Mesendoderm (in vitro differentiated cells): ENCODE measurements around the gene TCF7L1.
"Not testable (repeated sequence)": the region's sequence is repeated elsewhere in the genome, so short reads cannot be mapped to it uniquely, and the experiment has no call there.

Source experiments
- DNase-seq: peaks from one replicate; pipeline ENCODE4 v3.0.0; 2013
- H2AK5ac ChIP-seq: 2 replicates; pipeline ENCODE4 v1.6.1; 2013; ENCODE audit warnings: low read length, inconsistent platforms
- H2BK120ac ChIP-seq: 2 replicates; pipeline ENCODE4 v1.6.1; 2013; ENCODE audit warnings: low read depth, mild to moderate bottlenecking, low read length, moderate library complexity, mixed read lengths
- H2BK15ac ChIP-seq: replicated peaks from 2 replicates; pipeline ENCODE4 v1.6.1; 2013; ENCODE audit warnings: low read depth, mild to moderate bottlenecking, moderate library complexity
- H2BK5ac ChIP-seq: 2 replicates; pipeline ENCODE4 v1.6.1; 2013; ENCODE audit warnings: low read length, inconsistent platforms
- H3K18ac ChIP-seq: 2 replicates; pipeline ENCODE4 v1.6.1; 2013; ENCODE audit warnings: mild to moderate bottlenecking, low read length, mixed read lengths
- H3K23ac ChIP-seq: one replicate; pipeline ENCODE4 v1.6.1; 2013; ENCODE audit warnings: low read length
- H3K27ac ChIP-seq: 2 replicates; pipeline ENCODE4 v1.5.1; 2013; ENCODE audit warnings: low read depth, mild to moderate bottlenecking, inconsistent platforms, low read length, moderate library complexity
- H3K27me3 ChIP-seq: 2 replicates; pipeline ENCODE4 v1.6.1; 2013; ENCODE audit warnings: low read length, control low read depth, mild to moderate bottlenecking, inconsistent platforms; ENCODE audit not compliant: insufficient read depth, poor library complexity
- H3K36me3 ChIP-seq: 2 replicates; pipeline ENCODE4 v1.6.1; 2013; ENCODE audit warnings: low read length, inconsistent platforms; ENCODE audit not compliant: control insufficient read depth, insufficient read depth
- H3K4ac ChIP-seq: one replicate; pipeline ENCODE4 v1.6.1; 2013; ENCODE audit warnings: low read depth, mild to moderate bottlenecking, low read length, moderate library complexity
- H3K4me1 ChIP-seq: 2 replicates; pipeline ENCODE4 v1.6.1; 2013; ENCODE audit warnings: low read depth, low read length, inconsistent platforms; ENCODE audit not compliant: control insufficient read depth
- H3K4me2 ChIP-seq: 2 replicates; pipeline ENCODE4 v1.6.1; 2013; ENCODE audit warnings: low read length
- H3K4me3 ChIP-seq: 2 replicates; pipeline ENCODE4 v1.5.1; 2013; ENCODE audit warnings: mild to moderate bottlenecking, low read length
- H3K56ac ChIP-seq: one replicate; pipeline ENCODE4 v1.6.1; 2013; ENCODE audit warnings: low read length
- H3K79me1 ChIP-seq: 2 replicates; pipeline ENCODE4 v1.6.1; 2013; ENCODE audit warnings: low read length, inconsistent platforms
- H3K79me2 ChIP-seq: 2 replicates; pipeline ENCODE4 v1.6.1; 2013; ENCODE audit warnings: mild to moderate bottlenecking, low read length; ENCODE audit not compliant: control insufficient read depth, insufficient read depth
- H3K9ac ChIP-seq: 2 replicates; pipeline ENCODE4 v1.6.1; 2013; ENCODE audit warnings: low read length, inconsistent platforms
- H4K5ac ChIP-seq: one replicate; pipeline ENCODE4 v1.6.1; 2013; ENCODE audit warnings: low read length
- H4K8ac ChIP-seq: one replicate; pipeline ENCODE4 v1.6.1; 2013; ENCODE audit warnings: low read depth, mild to moderate bottlenecking, control low read depth, low read length, moderate library complexity
- WGBS: extraction: QIAGEN DNeasy Blood & Tissue Kit; methylation state at CpG from one replicate; pipeline ENCODE4 v1.1.7; 2013; ENCODE audit warnings: low lambda C conversion rate, missing lambda C conversion rate; ENCODE audit not compliant: insufficient coverage; ENCODE audit errors: extremely low coverage; 5-methylcytosine and 5-hydroxymethylcytosine counted together

Gene TCF7L1

DNA sequence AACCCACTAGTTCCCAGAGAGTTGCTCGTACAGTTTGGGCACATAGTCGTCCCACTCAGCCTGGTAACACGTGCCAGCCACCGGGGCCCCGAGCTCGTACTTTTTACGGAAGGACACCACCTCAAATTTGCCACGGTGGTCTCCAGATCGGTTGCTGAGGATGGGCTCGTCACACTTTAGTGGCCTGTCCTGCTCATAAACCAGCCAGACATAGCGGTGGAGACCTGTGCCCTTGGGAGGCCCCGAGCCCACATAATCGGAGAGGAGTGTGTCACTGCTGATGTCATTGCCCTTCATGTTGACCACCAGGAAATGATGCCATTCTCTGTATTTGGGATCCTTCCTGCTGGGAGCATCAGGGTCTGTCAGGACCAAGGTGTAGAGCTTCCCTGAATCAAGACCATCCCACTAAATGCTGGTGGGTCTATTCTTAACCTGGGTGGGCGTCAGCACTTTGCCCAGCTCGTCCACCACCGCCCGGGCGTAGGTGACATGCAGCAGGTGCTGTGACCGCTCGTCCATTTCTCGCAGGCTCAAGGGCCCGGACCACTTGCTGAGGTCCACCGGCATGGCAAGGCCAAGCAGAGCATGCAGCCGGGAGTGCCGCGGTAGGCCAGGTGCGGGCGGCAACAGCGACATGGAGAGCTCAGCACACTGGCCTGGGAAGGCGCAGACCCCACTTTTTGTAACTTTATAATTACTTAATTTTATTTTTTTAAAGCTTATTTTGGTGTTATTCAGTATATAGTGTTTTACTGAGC, 208.3 kb downstream of the TCF7L1 start:
- Histone ChIP-seq H3K79me1 (no peaks in the 10 kb centered on the region), H2BK5ac (no peak overlapping the region), H4K8ac (no peak overlapping the region), H4K5ac (no peak overlapping the region), H3K9ac (no peak overlapping the region), H3K79me2 (no peaks in the 10 kb centered on the region), H3K4me1 (no peaks in the 10 kb centered on the region), H3K27me3 (no peaks in the 10 kb centered on the region), H2AK5ac (no peak overlapping the region), H3K4me3 (no peak overlapping the region), H3K4ac (no peak overlapping the region), H3K36me3 (peaks cover 2% of the 10 kb centered on the region), H3K23ac (no peak overlapping the region), H3K4me2 (no peak overlapping the region), H2BK120ac (no peak overlapping the region), H3K27ac (no peak overlapping the region), H3K18ac (no peak overlapping the region), H3K56ac (no peak overlapping the region), H2BK15ac (no peak overlapping the region)
- WGBS: no CpG with 5 or more reads among the region's 30 CpGs
- no peak for DNase-seq

DNA sequence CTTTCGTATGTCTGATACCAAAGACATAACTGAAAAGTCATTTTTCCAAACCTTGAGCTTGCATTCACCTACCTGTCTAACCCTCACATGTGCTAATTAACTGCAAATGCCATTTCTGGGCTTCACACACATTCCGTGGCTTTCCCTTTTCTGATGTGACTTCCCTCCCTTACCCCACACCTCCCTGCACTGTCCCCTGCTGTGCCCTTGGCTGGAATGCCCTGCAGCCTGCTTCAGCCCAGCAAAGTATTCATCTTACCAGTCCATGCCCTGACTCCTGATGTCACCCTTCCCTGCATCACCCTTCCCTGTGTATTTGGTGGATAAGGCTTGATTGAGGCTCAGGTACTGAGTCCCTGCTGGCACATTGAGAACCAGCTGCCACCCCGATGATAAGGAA, 209.0 kb downstream of the TCF7L1 start:
- no peak overlapping the region for H3K4me3 ChIP-seq
- H3K4ac ChIP-seq: no peak overlapping the region
- no peak overlapping the region for H3K18ac ChIP-seq
- H4K5ac ChIP-seq: no peak overlapping the region
- no peak overlapping the region for H3K27ac ChIP-seq
- H3K56ac ChIP-seq: no peak overlapping the region
- H3K4me1 ChIP-seq: no peaks in the 10 kb centered on the region
- H2BK120ac ChIP-seq: no peak overlapping the region
- no peak overlapping the region for H2BK15ac ChIP-seq
- no peak overlapping the region for H3K9ac ChIP-seq
- WGBS: no CpG with 5 or more reads among the region's 3 CpGs
- no peak overlapping the region for H4K8ac ChIP-seq
- no peaks in the 10 kb centered on the region for H3K27me3 ChIP-seq
- H3K4me2 ChIP-seq: no peak overlapping the region
- H3K23ac ChIP-seq: no peak overlapping the region
- peak; percentile 22 for DNase-seq
- no peak overlapping the region for H2AK5ac ChIP-seq
- H2BK5ac ChIP-seq: no peak overlapping the region
- no peaks in the 10 kb centered on the region for H3K79me1 ChIP-seq
- peaks cover 4% of the 10 kb centered on the region for H3K36me3 ChIP-seq
- no peaks in the 10 kb centered on the region for H3K79me2 ChIP-seq

- not testable (repeated sequence) for H3K79me2 ChIP-seq, H3K27ac ChIP-seq, H2BK120ac ChIP-seq, H3K56ac ChIP-seq, DNase-seq, H3K36me3 ChIP-seq, H3K4me2 ChIP-seq, H3K79me1 ChIP-seq, H3K9ac ChIP-seq, H3K27me3 ChIP-seq, H3K4me3 ChIP-seq, H2BK5ac ChIP-seq, H3K23ac ChIP-seq, H3K18ac ChIP-seq, H3K4ac ChIP-seq, H2BK15ac ChIP-seq, H2AK5ac ChIP-seq, H4K8ac ChIP-seq, H4K5ac ChIP-seq, H3K4me1 ChIP-seq
- WGBS: no CpG with 5 or more reads among the region's 10 CpGs
Measured at GRCh38 chr2:85343207-85343895, 210.2 kb downstream of the TCF7L1 start.

DNA sequence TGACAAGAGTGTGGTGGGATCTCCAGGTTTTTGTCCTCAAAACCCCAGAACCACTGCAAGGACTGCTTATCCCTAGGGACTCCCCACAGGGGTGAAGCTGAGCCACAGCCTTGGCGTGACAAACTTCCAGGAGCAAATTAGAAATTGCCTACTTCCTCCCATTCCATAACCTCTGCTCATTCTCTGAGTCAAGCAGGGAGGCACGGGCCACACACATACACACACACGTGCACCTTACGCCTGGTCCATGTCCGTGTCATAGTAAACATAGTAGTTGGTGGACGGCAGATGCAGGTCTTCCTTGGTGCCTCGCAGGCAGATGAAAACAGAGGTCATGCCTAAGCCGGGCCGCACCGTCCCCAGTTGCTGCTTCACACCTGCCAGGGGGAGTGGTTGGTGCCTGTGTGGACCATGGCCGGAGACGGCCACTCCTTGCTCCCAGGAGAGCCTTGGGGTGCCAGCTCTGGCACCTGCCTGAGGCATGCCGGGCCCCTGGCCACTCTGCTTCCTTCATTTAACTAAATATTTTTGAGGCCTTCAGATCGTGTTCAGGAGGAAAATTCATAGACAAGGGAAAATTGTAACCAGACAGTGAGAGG, 211.3 kb downstream of the TCF7L1 start:
- H3K9ac ChIP-seq: no peak overlapping the region
- no peaks in the 10 kb centered on the region for H3K79me2 ChIP-seq
- H2BK120ac ChIP-seq: no peak overlapping the region
- no peak overlapping the region for H3K4me3 ChIP-seq
- no peaks in the 10 kb centered on the region for H3K27me3 ChIP-seq
- no peak overlapping the region for H3K27ac ChIP-seq
- H4K8ac ChIP-seq: no peak overlapping the region
- peaks cover 4% of the 10 kb centered on the region for H3K36me3 ChIP-seq
- H3K4me2 ChIP-seq: no peak overlapping the region
- H3K23ac ChIP-seq: no peak overlapping the region
- H3K79me1 ChIP-seq: no peaks in the 10 kb centered on the region
- H2BK15ac ChIP-seq: no peak overlapping the region
- no peak overlapping the region for H3K56ac ChIP-seq
- no peak overlapping the region for H4K5ac ChIP-seq
- H2AK5ac ChIP-seq: no peak overlapping the region
- H2BK5ac ChIP-seq: no peak overlapping the region
- no CpG with 5 or more reads among the region's 14 CpGs for WGBS
- no peak overlapping the region for H3K4ac ChIP-seq
- H3K4me1 ChIP-seq: no peaks in the 10 kb centered on the region
- no peak overlapping the region for H3K18ac ChIP-seq
- DNase-seq: no peak

DNA sequence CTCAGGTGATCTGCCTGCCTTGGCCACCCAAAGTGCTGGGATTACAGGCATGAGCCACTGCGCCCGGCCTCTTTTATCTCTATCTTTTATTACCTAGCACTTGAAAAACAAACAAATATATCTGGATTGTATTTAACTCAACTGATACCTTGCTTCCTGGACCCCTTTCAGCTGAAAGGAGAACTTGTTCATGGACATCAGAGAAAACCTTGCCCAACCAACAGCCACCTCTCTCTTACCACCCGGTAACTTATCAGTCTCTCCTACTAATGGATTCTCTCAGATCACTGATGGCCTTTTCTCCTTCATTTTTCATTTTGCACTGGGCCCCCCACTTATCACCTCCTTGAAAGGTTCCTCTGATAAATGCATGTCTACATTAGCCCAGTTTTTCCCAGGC, 214.4 kb downstream of the TCF7L1 start:
- Histone ChIP-seq H3K18ac (no peak overlapping the region), H3K9ac (no peak overlapping the region), H3K36me3 (peaks cover 3% of the 10 kb centered on the region), H3K27me3 (no peaks in the 10 kb centered on the region), H3K4me1 (no peaks in the 10 kb centered on the region), H2BK120ac (no peak overlapping the region), H3K4me3 (no peak overlapping the region), H3K4ac (no peak overlapping the region), H3K4me2 (no peak overlapping the region), H3K79me1 (no peaks in the 10 kb centered on the region), H3K27ac (no peak overlapping the region), H4K8ac (no peak overlapping the region), H2AK5ac (no peak overlapping the region), H2BK5ac (no peak overlapping the region), H4K5ac (no peak overlapping the region), H2BK15ac (no peak overlapping the region), H3K79me2 (no peaks in the 10 kb centered on the region), H3K56ac (no peak overlapping the region), H3K23ac (no peak overlapping the region)
- no peak for DNase-seq
- no CpG with 5 or more reads among the region's 3 CpGs for WGBS
